H9 (cell line): Measurements from ENCODE around the gene EIF3K. TPM values are rescaled to one million over a fixed set of nuclear protein-coding genes. Genes with fewer than 3 reads are reported as not detected.

Source experiments
- DNase-seq: peaks from one replicate; pipeline ENCODE4 v3.0.0-alpha.2; 2017
- H2AFZ ChIP-seq: one replicate; pipeline ENCODE4 v1.6.1; 2013; ENCODE audit warnings: mild to moderate bottlenecking, low read length, control low read depth, moderate library complexity
- H2AK5ac ChIP-seq: 2 replicates; pipeline ENCODE4 v1.6.1; 2013; ENCODE audit warnings: low read length, control low read depth, mixed read lengths; ENCODE audit not compliant: insufficient read length
- H2BK120ac ChIP-seq: one replicate; pipeline ENCODE4 v1.6.1; 2013; ENCODE audit warnings: low read depth, mild to moderate bottlenecking, low read length, control low read depth, inconsistent platforms; ENCODE audit not compliant: poor library complexity, severe bottlenecking
- H2BK12ac ChIP-seq: 2 replicates; pipeline ENCODE4 v1.6.1; 2013; ENCODE audit warnings: low read length, control low read depth, mixed read lengths, low read depth; ENCODE audit not compliant: insufficient read length
- H2BK15ac ChIP-seq: 2 replicates; pipeline ENCODE4 v1.6.1; 2013; ENCODE audit warnings: low read depth, low read length, control low read depth
- H2BK20ac ChIP-seq: one replicate; pipeline ENCODE4 v1.6.1; 2013; ENCODE audit warnings: low read depth, mild to moderate bottlenecking, low read length, control low read depth, inconsistent platforms; ENCODE audit not compliant: poor library complexity, severe bottlenecking
- H2BK5ac ChIP-seq: 2 replicates; pipeline ENCODE4 v1.6.1; 2013; ENCODE audit warnings: low read length, control low read depth, mixed read lengths; ENCODE audit not compliant: insufficient read length
- H3K14ac ChIP-seq: 2 replicates; pipeline ENCODE4 v1.6.1; 2013; ENCODE audit warnings: low read length, control low read depth; ENCODE audit not compliant: insufficient read depth
- H3K18ac ChIP-seq: 2 replicates; pipeline ENCODE4 v1.6.1; 2013; ENCODE audit warnings: low read depth, mild to moderate bottlenecking, mixed read lengths, low read length, control low read depth; ENCODE audit not compliant: insufficient read length
- H3K23ac ChIP-seq: 2 replicates; pipeline ENCODE4 v1.6.1; 2013; ENCODE audit warnings: low read length, control low read depth, mixed read lengths, low read depth; ENCODE audit not compliant: insufficient read length
- H3K23me2 ChIP-seq: 2 replicates; pipeline ENCODE4 v1.6.1; 2013; ENCODE audit warnings: low read depth, mild to moderate bottlenecking, mixed read lengths, low read length, control low read depth; ENCODE audit not compliant: insufficient read length, poor library complexity, severe bottlenecking
- H3K27ac ChIP-seq: 2 replicates; pipeline ENCODE4 v1.5.1; 2013; ENCODE audit warnings: low read length, control low read depth, mixed read lengths, low read depth; ENCODE audit not compliant: insufficient read length
- H3K27me3 ChIP-seq: 2 replicates; pipeline ENCODE4 v1.6.1; 2013; ENCODE audit warnings: low read length, control low read depth, inconsistent platforms; ENCODE audit not compliant: insufficient read depth
- H3K4ac ChIP-seq: 2 replicates; pipeline ENCODE4 v1.6.1; 2013; ENCODE audit warnings: low read depth, mild to moderate bottlenecking, control low read depth, inconsistent platforms, low read length, moderate library complexity
- H3K4me1 ChIP-seq: 2 replicates; pipeline ENCODE4 v1.6.1; 2013; ENCODE audit warnings: low read length, control low read depth, inconsistent platforms; ENCODE audit not compliant: insufficient read depth
- H3K4me2 ChIP-seq: 2 replicates; pipeline ENCODE4 v1.6.1; 2013; ENCODE audit warnings: low read length, control low read depth, mixed read lengths; ENCODE audit not compliant: insufficient read length, insufficient read depth
- H3K56ac ChIP-seq: 2 replicates; pipeline ENCODE4 v1.6.1; 2013; ENCODE audit warnings: low read depth, mild to moderate bottlenecking, mixed read lengths, low read length, control low read depth; ENCODE audit not compliant: insufficient read length
- H3K79me1 ChIP-seq: 2 replicates; pipeline ENCODE4 v1.6.1; 2013; ENCODE audit warnings: low read depth, mild to moderate bottlenecking, moderate library complexity, low read length, control low read depth, inconsistent platforms; ENCODE audit not compliant: insufficient read depth, poor library complexity, severe bottlenecking
- H3K79me2 ChIP-seq: 2 replicates; pipeline ENCODE4 v1.6.1; 2013; ENCODE audit warnings: low read length, control low read depth, inconsistent platforms; ENCODE audit not compliant: insufficient read depth
- H3K9ac ChIP-seq: 2 replicates; pipeline ENCODE4 v1.6.1; 2013; ENCODE audit warnings: low read length, control low read depth, mixed read lengths; ENCODE audit not compliant: insufficient read length; ENCODE audit errors: extremely low read depth
- H3K9me3 ChIP-seq: one replicate; pipeline ENCODE4 v1.6.1; 2013; ENCODE audit warnings: low read depth, low read length, inconsistent platforms; ENCODE audit not compliant: control insufficient read depth
- H3T11ph ChIP-seq: one replicate; pipeline ENCODE4 v1.6.1; 2013; ENCODE audit warnings: mild to moderate bottlenecking, low read length, control low read depth, inconsistent platforms
- H4K20me1 ChIP-seq: one replicate; pipeline ENCODE4 v1.6.1; 2013; ENCODE audit not compliant: control insufficient read depth, insufficient read length, insufficient read depth
- H4K5ac ChIP-seq: 2 replicates; pipeline ENCODE4 v1.6.1; 2013; ENCODE audit warnings: low read depth, mild to moderate bottlenecking, mixed read lengths, low read length, control low read depth; ENCODE audit not compliant: insufficient read length
- H4K8ac ChIP-seq: replicated peaks from 2 replicates; pipeline ENCODE4 v1.6.1; 2013; ENCODE audit warnings: low read length, control low read depth, mixed read lengths, low read depth; ENCODE audit not compliant: insufficient read length
- H4K91ac ChIP-seq: 2 replicates; pipeline ENCODE4 v1.6.1; 2013; ENCODE audit warnings: low read depth, mild to moderate bottlenecking, moderate library complexity, mixed read lengths, low read length, control low read depth; ENCODE audit not compliant: insufficient read length
- H3K27ac Mint-ChIP-seq, 3 experiments: 2 replicates in 2 of 3; 3 replicates in 1 of 3; pipeline ENCODE4 v1.8.0; 2020 to 2021; ENCODE audit warnings: mixed read lengths in 3 of 3, mild to moderate bottlenecking in 1 of 3, moderate library complexity in 1 of 3
- H3K27me3 Mint-ChIP-seq: 2 replicates; pipeline ENCODE4 v1.8.0; 2021; ENCODE audit warnings: low read depth, mild to moderate bottlenecking, moderate library complexity, mixed read lengths
- H3K36me3 Mint-ChIP-seq, 3 experiments: 2 replicates in 2 of 3; 3 replicates in 1 of 3; pipeline ENCODE4 v1.8.0; 2020 to 2021; ENCODE audit warnings: low read depth in 3 of 3, mixed read lengths in 3 of 3; ENCODE audit not compliant: insufficient read depth in 1 of 3
- H3K4me1 Mint-ChIP-seq, 2 experiments: 2 replicates each; pipeline ENCODE4 v1.8.0; 2020; ENCODE audit warnings: mixed read lengths in 2 of 2
- H3K4me3 Mint-ChIP-seq, 2 experiments: 2 replicates in 1 of 2; 3 replicates in 1 of 2; pipeline ENCODE4 v1.8.0; 2020 to 2021; ENCODE audit warnings: mild to moderate bottlenecking in 2 of 2, mixed read lengths in 2 of 2, moderate library complexity in 1 of 2
- H3K9me3 Mint-ChIP-seq, 2 experiments: 2 replicates in 1 of 2; 3 replicates in 1 of 2; pipeline ENCODE4 v1.8.0; 2020; ENCODE audit warnings: mild to moderate bottlenecking in 2 of 2, mixed read lengths in 2 of 2, moderate library complexity in 1 of 2
- WGBS: extraction: QIAGEN DNeasy Blood & Tissue Kit; methylation state at CpG from one replicate; pipeline ENCODE4 v1.1.7; 2013; ENCODE audit warnings: missing lambda C conversion rate, low lambda C conversion rate, mixed read lengths; ENCODE audit not compliant: insufficient read length; ENCODE audit errors: extremely low coverage; 5-methylcytosine and 5-hydroxymethylcytosine counted together
- total RNA-seq: library from RNA; stranded (reverse); gene quantifications from 2 replicates; pipeline ENCODE4 v1.2.1, GENCODE V29; 2021
- TF ChIP-seq, protein P1 (sequence below): fragments of 200-600 bp; sonication (generic); conservative IDR thresholded peaks from 3 replicates; pipeline ENCODE4 v1.8.0; 2021; ENCODE audit warnings: antibody characterized with exemption, mild to moderate bottlenecking

Gene EIF3K
- total RNA-seq, 1 experiment from 2014 or later, result 345 TPM

DNA sequence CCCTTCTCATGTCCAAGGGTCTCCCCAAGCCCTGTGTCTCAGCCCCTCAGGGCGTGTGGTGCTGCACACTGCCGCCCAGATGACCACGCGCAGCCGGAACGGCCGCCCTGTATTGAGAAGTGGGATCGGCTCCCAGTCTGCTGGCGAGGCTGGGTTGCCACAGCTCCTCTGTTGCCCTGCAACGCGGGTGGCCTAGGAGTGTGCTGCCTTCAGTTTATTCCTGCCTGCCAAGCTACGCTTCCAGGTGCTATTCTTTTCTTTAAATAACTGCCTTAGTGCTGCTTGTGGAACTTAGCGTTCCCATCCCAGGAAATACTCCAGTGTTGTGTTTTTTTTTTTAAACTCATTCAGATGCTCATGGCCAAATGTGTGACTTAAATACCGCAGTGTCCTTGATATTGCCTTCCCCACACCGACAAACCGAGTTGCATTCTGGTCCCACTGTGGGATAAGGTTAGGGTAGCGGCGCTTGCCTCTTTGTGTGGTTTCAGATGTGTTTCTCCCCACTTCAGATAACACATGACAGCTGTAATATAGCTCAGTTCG lies 45.0 kb downstream of the EIF3K start:
- peaks cover 81 to 85% of the 10 kb centered on the region in 2 experiments for H3K4me1 Mint-ChIP-seq
- H3K27ac ChIP-seq, result peak overlapping the region; percentile 93
- H2BK120ac ChIP-seq, result no peak overlapping the region
- H3K9ac ChIP-seq, result no peak overlapping the region
- H3K4ac ChIP-seq, result no peak overlapping the region
- peak overlapping the region; percentile 24 to 75 (median 38); a peak in 5 of 7 replicates for H3K27ac Mint-ChIP-seq
- H2BK12ac ChIP-seq, result no peak overlapping the region
- peak overlapping the region in 1 of 2 experiments; percentile 46; a peak in 1 of 5 replicates for H3K4me3 Mint-ChIP-seq
- H3K36me3 Mint-ChIP-seq, result peaks cover 12 to 17% (median 12%) of the 10 kb centered on the region in 3 experiments
- no peaks in the 10 kb centered on the region for H3K27me3 ChIP-seq
- no peak overlapping the region for H2AFZ ChIP-seq
- peak overlapping the region; percentile 0 for H3K18ac ChIP-seq
- H3K23ac ChIP-seq, result no peak overlapping the region
- H3K9me3 Mint-ChIP-seq, result no peaks in the 10 kb centered on the region
- peaks cover 44% of the 10 kb centered on the region; the same call in 1 of the 2 replicates for H3K79me2 ChIP-seq
- no peak overlapping the region for H2BK15ac ChIP-seq
- H3K4me2 ChIP-seq, result no peak overlapping the region
- no peak overlapping the region for H2BK20ac ChIP-seq
- no peaks in the 10 kb centered on the region for H3K79me1 ChIP-seq
- no peak overlapping the region for H4K5ac ChIP-seq
- no peaks in the 10 kb centered on the region for H3K27me3 Mint-ChIP-seq
- no peak overlapping the region for H2AK5ac ChIP-seq
- H3K9me3 ChIP-seq, result no peaks in the 10 kb centered on the region
- H3T11ph ChIP-seq, result no peak overlapping the region
- no peak for DNase-seq
- no peaks in the 10 kb centered on the region for H4K20me1 ChIP-seq
- H4K8ac ChIP-seq, result no peak overlapping the region
- H2BK5ac ChIP-seq, result no peak overlapping the region
- no peaks in the 10 kb centered on the region for H3K23me2 ChIP-seq
- no CpG with 5 or more reads among the region's 19 CpGs for WGBS
- TF ChIP-seq, protein P1, sequence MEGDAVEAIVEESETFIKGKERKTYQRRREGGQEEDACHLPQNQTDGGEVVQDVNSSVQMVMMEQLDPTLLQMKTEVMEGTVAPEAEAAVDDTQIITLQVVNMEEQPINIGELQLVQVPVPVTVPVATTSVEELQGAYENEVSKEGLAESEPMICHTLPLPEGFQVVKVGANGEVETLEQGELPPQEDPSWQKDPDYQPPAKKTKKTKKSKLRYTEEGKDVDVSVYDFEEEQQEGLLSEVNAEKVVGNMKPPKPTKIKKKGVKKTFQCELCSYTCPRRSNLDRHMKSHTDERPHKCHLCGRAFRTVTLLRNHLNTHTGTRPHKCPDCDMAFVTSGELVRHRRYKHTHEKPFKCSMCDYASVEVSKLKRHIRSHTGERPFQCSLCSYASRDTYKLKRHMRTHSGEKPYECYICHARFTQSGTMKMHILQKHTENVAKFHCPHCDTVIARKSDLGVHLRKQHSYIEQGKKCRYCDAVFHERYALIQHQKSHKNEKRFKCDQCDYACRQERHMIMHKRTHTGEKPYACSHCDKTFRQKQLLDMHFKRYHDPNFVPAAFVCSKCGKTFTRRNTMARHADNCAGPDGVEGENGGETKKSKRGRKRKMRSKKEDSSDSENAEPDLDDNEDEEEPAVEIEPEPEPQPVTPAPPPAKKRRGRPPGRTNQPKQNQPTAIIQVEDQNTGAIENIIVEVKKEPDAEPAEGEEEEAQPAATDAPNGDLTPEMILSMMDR, result no peak
- H3K14ac ChIP-seq, result peak overlapping the region; percentile 53; the same call in 1 of the 2 replicates
- no peak overlapping the region for H3K56ac ChIP-seq
- H4K91ac ChIP-seq, result peak overlapping the region; percentile 10
- H3K4me1 ChIP-seq, result peaks cover 45% of the 10 kb centered on the region
